Measurements from ENCODE around the gene HBA1. TPM values are rescaled to one million over a fixed set of nuclear protein-coding genes. Genes with fewer than 3 reads are reported as not detected.

Gene HBA1
- total and polyA plus RNA-seq, 7 donors: 6.1 to 1,513 (median 22.5) TPM

- Histone ChIP-seq H3K9me3 (no peaks in the 10 kb centered on the region), H3K4me3 (no peak overlapping the region), H3K4me1 (no peaks in the 10 kb centered on the region), H3K27ac (no peak overlapping the region), H3K36me3 (ENCODE audit: insufficient read depth in 1 of 2, low read depth in 1 of 2) (no peaks in the 10 kb centered on the region), H3K27me3 (ENCODE audit: insufficient read depth in 3 of 3, low read length in 2 of 3) (peaks cover 0 to 17% (median 0%) of the 10 kb centered on the region in 3 donors)
- DNase-seq (no peak), ATAC-seq (no peak)
- no peak for TF ChIP-seq CTCF (IDR thresholded peaks at IDR 0.05)
- intact Hi-C loops (cut with DNase I): no loop called here
- 76 to 81% (median 79%) methylated on average over 6 of the region's 6 CpGs for WGBS, 3 donors
Measured at GRCh38 chr16:143047-143446, 33.4 kb upstream of the HBA1 start.

DNA sequence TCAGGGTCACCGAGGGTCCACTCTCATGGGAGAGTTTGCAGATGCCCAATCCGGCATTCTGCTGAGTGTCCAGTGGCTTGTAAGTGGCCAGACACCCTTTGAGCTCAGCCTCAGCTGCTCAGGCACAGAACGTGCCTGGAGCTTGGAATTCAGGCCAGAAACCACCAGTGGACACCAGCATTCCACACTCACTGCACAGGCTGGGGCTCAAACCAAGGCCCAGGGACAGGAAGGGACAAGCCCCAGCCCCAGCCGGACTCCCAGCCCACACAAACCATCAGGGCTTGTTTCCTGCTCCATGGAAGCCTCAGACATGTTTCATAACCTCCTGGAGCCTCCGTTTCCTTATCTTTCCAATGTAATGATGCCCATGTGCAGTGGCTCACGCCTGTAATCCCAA lies 33.0 kb upstream of the HBA1 start:
- Histone ChIP-seq H3K4me1 (no peaks in the 10 kb centered on the region), H3K27me3 (ENCODE audit: insufficient read depth in 3 of 3, low read length in 2 of 3) (peaks cover 0 to 17% (median 0%) of the 10 kb centered on the region in 3 donors), H3K27ac (no peak overlapping the region), H3K9me3 (no peaks in the 10 kb centered on the region), H3K4me3 (no peak overlapping the region), H3K36me3 (ENCODE audit: insufficient read depth in 1 of 2, low read depth in 1 of 2) (no peaks in the 10 kb centered on the region)
- 57 to 67% (median 61%) methylated on average over 6 of the region's 6 CpGs for WGBS, 3 donors
- DNase-seq (no peak), ATAC-seq (no peak)
- no peak for TF ChIP-seq CTCF (IDR thresholded peaks at IDR 0.05)
- intact Hi-C loops (cut with DNase I): no loop called here

- no peaks in the 10 kb centered on the region for H3K9me3 ChIP-seq
- no peak overlapping the region for H3K4me3 ChIP-seq
- intact Hi-C loops (cut with DNase I): no loop called here
- no peaks in the 10 kb centered on the region for H3K36me3 ChIP-seq (ENCODE audit: insufficient read depth in 1 of 2, low read depth in 1 of 2)
- TF ChIP-seq CTCF (IDR thresholded peaks at IDR 0.05): no peak
- H3K4me1 ChIP-seq: no peaks in the 10 kb centered on the region
- H3K27me3 ChIP-seq (ENCODE audit: insufficient read depth in 3 of 3, low read length in 2 of 3): peaks cover 0 to 22% (median 3%) of the 10 kb centered on the region in 3 donors
- WGBS, 3 donors: 83 to 88% (median 83%) methylated on average over 14 of the region's 14 CpGs
- H3K27ac ChIP-seq: no peak overlapping the region
- ATAC-seq (no peak), DNase-seq (peak in 1 of 2 donors; percentile 9)
Measured at GRCh38 chr16:144797-145252, 31.7 kb upstream of the HBA1 start.

- intact Hi-C loops (cut with DNase I): no loop called here
- Histone ChIP-seq H3K4me1 (no peaks in the 10 kb centered on the region), H3K27ac (no peak overlapping the region), H3K36me3 (ENCODE audit: insufficient read depth in 1 of 2, low read depth in 1 of 2) (no peaks in the 10 kb centered on the region), H3K27me3 (ENCODE audit: insufficient read depth in 3 of 3, low read length in 2 of 3) (peaks cover 0 to 33% (median 3%) of the 10 kb centered on the region in 3 donors), H3K9me3 (no peaks in the 10 kb centered on the region), H3K4me3 (no peak overlapping the region)
- no peak for TF ChIP-seq CTCF (IDR thresholded peaks at IDR 0.05)
- 46 to 61% (median 57%) methylated on average over 2 of the region's 2 CpGs for WGBS, 3 donors
- ATAC-seq (no peak), DNase-seq (no peak)
Measured at GRCh38 chr16:146646-147045, 29.8 kb upstream of the HBA1 start.

GRCh38 chr16:149024-149660 lies 27.3 kb upstream of the HBA1 start:
- no peak overlapping the region for H3K27ac ChIP-seq
- H3K4me1 ChIP-seq: no peaks in the 10 kb centered on the region
- 42 to 45% (median 44%) methylated on average over 9 of the region's 9 CpGs for WGBS, 3 donors
- DNase-seq: no peak
- H3K27me3 ChIP-seq (ENCODE audit: insufficient read depth in 3 of 3, low read length in 2 of 3): peaks cover 0 to 31% (median 3%) of the 10 kb centered on the region in 3 donors
- no peaks in the 10 kb centered on the region for H3K36me3 ChIP-seq (ENCODE audit: insufficient read depth in 1 of 2, low read depth in 1 of 2)
- no peaks in the 10 kb centered on the region for H3K9me3 ChIP-seq
- intact Hi-C loops (cut with DNase I): no loop called here
- ATAC-seq: no peak
- no peak overlapping the region for H3K4me3 ChIP-seq
- no peak for TF ChIP-seq CTCF (IDR thresholded peaks at IDR 0.05)

Data from psoas muscle (tissue), 8 donors.